GM19324 (cell line): Measurements from ENCODE around the gene FRS3.

Experiments
- ATAC-seq: cut with Tn5 transposase; IDR thresholded peaks from one replicate; pipeline ENCODE4 v1.9.1; 2021; ENCODE audit warnings: mild to moderate bottlenecking, moderate library complexity; ENCODE audit not compliant: unreplicated experiment, low FRiP score

The FRS3 gene

DNA sequence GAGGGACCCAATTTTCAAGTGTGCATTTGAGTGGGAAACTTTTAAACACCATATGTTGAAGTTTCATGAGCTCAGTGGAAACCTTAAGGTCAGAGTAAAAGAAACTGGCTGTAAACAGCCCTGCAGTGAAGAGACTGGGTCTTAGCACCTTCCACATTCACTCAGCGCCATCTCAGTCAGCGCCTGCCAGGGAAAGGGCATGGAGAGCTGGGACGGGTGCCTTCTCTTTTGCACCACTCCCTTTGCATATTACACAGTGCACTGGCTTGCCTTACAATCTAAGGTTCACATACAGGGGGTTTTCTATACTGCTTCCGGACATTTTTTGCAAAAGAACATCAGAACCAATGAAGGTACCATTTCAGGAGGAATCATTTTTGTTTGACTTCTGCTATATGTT is 12.3 kb upstream of the FRS3 start:
- ATAC-seq = no peak

- no peak for ATAC-seq
These were observed 11.6 kb upstream of the FRS3 start for GRCh38 chr6:41791305-41791704.

GRCh38 chr6:41790045-41790444 is 10.3 kb upstream of the FRS3 start:
- no peak for ATAC-seq

DNA sequence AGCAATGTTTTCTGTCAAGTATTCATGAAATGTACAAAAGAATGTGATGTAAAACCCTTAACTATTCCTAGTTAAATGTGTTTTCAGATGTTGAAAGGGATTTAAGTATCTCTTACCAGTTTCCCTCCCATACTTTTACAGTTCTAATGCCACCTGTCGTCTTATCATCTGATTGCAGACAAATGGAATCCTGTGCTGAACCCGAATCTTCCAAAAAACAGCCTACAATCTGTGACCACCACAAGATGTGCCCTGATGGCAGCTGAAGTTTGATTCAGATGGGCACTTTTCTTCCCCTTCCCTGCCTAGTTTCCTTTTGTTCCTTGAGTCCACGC is 9.7 kb upstream of the FRS3 start:
- no peak for ATAC-seq

DNA sequence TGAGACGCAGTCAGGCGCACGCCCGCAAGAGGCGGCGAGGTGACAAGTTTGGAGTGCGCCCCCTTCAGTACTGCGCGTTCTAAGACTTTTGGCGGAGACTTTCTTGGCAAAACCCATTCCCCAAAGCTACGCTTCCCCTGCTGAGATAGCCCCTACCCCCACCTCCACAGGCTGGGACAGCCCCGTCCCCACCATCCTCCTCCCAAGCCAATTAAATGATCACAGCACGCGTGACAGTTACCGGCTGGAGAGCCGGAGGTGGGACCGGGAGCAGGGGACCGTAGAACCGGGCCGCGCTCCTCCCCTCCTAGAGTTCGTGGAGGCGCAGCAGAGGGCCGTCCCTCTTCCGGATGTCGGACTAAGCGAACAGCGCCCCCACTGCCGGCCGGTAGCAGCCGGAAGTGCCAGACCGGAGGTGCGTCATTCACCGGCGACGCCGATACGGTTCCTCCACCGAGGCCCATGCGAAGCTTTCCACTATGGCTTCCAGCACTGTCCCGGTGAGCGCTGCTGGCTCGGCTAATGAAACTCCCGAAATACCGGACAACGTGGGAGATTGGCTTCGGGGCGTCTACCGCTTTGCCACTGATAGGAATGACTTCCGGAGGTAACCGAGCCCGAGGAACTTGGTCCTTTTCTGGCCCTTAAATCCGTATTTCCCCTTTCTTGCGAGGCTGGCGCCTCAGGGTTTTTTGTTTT is 7.7 kb upstream of the FRS3 start, which contains the start of gene TOMM6:
Gene TOMM6, plus strand, starts transcription at position 476 of the 699 bp plus-strand sequence. Its CDS starts 4 bp downstream, at position 480.
- peak; percentile 89 for ATAC-seq

DNA sequence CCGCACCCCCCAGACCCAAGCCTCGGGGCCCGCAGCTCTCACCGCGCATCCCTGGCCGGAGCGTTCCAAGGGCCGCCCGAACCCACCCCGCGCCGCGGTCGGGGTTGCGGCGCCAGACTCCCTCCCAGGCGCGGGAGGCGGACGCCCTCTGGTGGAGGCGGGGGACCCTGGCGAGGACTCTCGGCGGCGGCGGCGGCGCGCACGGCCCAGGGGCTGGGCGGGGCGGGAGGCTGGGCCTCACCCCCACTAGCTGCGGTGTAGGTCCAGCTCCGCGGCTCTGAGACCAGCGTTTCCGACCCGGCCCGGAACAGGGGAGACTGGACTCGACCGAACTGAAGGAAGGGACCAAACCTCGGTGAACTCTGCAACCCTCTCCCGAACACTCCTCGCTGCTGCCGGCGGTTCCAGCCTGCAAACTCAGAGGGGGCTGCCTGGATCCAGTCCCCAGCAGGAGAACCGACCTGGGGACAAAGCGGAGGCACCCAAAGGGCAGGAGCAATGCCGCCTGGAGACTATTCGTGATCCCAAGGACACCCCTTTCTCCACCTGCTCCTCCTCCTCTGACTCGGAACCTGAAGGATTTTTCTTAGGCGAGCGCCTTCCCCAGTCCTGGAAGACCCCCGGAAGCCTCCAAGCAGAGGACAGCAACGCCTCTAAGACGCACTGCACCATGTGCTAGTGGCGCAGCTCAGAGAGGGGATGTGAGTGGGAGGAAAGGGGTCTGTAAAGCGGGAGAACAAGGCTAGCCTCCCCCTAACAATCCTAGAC is 6.9 kb upstream of the FRS3 start:
- peak; percentile 62 for ATAC-seq

- ATAC-seq = no peak
These were observed 6.2 kb upstream of the FRS3 start for GRCh38 chr6:41785689-41786450.

DNA sequence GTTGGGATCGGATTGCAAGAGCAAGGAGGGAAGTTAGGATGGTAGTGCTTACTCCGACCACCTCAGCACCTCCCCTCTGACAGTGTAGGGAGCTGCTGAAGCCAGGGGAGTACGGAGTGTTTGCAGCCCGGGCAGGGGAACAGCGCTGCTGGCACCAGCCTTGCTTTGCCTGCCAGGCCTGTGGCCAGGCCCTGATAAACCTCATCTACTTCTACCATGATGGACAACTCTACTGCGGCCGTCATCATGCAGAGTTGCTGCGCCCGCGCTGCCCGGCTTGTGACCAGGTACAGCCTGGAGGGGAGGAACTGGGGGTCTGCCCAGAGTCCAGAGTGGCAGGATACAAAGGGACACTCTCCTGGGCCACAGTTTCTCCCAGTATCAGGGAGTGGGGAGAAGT is 5.6 kb upstream of the FRS3 start:
- no peak for ATAC-seq

- no peak for ATAC-seq
These were observed 5.0 kb upstream of the FRS3 start for GRCh38 chr6:41784581-41785171.

DNA sequence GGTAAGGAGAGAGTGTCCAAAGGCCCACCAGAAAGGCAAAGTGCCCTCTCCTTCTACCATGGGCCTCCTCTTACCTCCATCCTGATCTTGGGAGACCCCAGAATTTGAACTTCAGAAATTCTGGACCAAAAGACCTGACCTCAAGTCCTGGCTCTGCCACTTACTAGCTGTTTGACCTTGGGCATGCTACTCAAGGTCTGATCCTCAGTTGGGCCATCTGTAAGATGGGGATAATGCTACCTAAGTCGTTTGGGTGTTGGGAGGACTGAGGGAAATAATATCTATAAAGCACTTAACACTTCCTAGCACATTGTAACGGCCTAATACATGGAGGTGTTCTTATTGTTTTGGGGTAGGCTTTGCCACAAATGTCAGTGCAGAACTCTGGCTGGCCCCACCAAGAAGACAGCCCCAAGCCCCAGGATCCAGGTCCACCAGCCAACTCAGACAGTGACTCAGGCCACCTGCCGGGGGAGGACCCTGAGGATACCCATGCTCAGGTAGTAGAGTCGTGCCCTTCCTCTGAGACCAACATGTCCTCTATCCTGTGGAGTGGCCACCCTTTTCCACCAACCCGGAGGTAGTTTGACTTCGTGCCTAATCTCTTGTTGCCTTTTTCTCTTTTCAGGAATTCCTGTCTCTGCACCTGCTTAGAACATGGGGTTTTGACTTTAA is 3.5 kb upstream of the FRS3 start:
- no peak for ATAC-seq

- no peak for ATAC-seq
These were observed 1.6 kb upstream of the FRS3 start for GRCh38 chr6:41781366-41781730.

DNA sequence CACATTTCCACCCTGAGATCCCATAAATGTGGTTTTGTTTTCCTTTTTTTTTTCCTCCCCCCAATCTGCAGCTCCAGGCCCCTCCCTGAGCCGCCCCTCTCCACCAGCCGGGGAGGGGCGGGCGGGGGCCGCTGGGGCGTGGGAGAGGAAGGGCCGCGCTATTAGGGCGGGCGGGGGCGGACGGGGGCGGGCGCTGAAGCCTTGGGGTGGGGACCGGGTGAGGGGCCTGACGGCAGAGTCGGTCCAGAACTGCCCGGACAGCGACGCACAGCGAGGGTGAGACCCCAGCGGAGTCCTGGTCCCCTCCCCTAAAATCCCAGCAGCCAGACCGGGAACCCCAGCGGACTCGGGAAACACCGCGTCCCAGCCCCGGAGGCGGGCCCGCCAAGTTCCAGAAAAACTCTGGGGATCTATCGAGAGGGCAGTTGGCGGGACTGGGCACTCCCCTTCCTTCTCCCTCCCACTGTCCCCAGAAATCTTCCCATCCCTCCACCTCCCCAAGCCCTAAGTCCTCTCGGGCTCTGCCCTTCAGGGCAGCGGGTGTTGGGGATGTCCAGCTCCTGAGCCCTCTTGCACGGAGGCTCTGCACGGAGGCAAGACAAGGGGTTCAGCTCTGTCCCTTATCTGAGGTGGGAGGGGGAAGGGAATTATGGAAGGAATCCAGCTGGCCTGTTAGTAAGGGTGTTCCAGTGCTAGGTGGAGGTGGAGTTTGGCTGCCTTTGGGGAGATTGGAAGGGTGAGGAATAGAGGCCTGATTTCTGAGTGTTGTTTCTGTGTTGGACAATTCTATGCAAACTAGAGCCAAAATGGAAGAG is 1.1 kb upstream of the FRS3 start, which contains the start of gene PRICKLE4:
Gene PRICKLE4, plus strand, starts transcription at position 232 of the 815 bp plus-strand sequence. CDS start 2,692 bp downstream, outside the sequence.
- no peak for ATAC-seq

DNA sequence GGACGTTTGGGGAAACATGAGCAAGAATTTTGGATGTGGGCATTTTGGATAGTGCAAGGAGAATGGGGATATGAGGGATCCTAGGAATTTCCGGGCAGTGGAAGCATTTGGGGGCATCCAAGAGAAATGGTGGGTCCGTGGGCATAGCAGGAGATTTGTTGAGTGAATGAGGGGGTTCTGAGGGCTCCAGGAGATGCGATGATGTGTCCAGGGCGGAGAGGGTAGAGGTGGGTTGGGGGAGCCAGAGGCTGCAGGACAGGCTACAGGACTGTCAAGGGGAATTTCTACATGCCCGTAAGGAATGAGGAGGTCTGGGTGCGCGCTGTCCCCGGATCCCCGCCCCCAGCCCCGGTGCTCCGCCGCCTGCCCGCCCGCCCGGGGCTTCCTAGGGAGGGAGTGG is 364 bp downstream of the FRS3 start:
- ATAC-seq = no peak

- ATAC-seq = no peak
These were observed 805 bp downstream of the FRS3 start for GRCh38 chr6:41778895-41779294.

DNA sequence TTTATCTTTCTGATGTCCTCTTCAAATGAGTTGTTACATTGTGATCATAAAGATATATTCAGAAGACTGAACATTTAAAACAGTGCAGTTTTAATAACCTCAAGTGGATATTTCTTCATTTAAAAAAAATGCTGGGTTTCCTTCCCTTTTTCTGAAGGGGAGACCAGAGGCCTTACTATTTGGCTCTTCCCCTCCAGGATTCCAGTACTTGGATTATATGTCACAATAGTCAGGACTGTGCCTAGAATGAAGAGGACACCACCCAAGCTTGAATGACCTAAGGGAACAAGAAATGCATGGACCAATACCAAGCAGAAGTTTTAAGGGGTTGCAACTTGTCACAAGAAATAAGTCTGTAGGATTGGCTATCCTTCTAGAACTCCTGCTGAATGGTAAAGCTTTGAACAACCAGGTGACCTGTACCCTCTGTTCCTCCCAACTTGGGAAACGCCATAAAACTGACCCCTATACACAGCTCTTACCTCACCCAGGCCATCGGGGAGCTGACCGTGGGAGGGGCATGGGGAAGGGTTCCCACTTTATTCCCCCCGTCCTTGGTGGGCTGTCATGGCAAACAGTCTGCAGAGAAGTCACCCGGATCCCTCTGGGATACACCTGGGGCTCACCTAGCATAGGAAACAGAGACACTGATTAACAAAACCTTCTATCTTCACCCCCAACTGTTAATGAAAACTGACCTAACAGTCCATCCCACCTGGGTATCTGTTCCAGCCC is 2.0 kb downstream of the FRS3 start:
- no peak for ATAC-seq

DNA sequence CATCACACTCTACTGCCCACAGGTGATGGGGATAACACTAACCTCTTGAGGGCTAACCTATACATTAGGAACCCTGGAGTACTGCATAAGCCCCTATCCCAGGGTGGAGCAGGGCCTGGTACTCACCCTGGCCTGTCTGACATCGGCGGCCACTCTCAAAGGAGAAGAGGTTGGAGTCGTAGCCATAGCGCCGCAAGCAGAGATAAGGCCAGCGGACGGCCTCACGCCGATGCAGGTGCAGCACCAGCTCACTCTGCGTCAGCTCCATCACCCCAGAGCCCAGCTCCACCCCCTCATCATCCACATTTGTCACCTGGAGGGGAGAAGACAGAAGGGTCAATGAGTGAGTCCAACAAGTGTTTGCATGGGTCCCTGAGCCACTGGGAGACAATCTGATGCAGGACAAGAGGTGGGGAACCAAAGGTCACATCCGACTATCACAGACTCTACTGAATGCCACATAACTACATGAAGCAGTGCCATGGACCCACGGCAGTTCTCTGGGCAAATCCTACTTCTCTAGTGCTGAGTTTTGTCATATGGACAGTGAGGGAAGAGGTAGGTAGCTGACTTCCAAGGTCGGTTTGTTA is 4.3 kb downstream of the FRS3 start:
- no peak for ATAC-seq

GRCh38 chr6:41774841-41775240 is 4.9 kb downstream of the FRS3 start:
- no peak for ATAC-seq
